Activated gamma-delta T cell treated with Interleukin-2 at 50 U/mL for 16 hours (primary cell): ENCODE measurements around the gene CDC42.

Experiments used
- DNase-seq: peaks from one replicate; pipeline ENCODE4 v3.0.0-alpha.2; 2020

The CDC42 gene

GRCh38 chr1:22111620-22112019, 59.1 kb downstream of the CDC42 start:
- no peak for DNase-seq

- DNase-seq: no peak
Observed at GRCh38 chr1:22112554-22112953, 60.0 kb downstream of the CDC42 start.

- no peak for DNase-seq
Observed at GRCh38 chr1:22114083-22115012, 61.8 kb downstream of the CDC42 start.

GRCh38 chr1:22115286-22115685, 62.8 kb downstream of the CDC42 start:
- no peak for DNase-seq

GRCh38 chr1:22117238-22117637, 64.7 kb downstream of the CDC42 start:
- DNase-seq: no peak

GRCh38 chr1:22117851-22118250, 65.3 kb downstream of the CDC42 start:
- DNase-seq: no peak

GRCh38 chr1:22118291-22118992, 65.9 kb downstream of the CDC42 start:
- no peak for DNase-seq

- no peak for DNase-seq
Observed at GRCh38 chr1:22119626-22120468, 67.3 kb downstream of the CDC42 start.

- DNase-seq: no peak
Observed at GRCh38 chr1:22120469-22120790, 67.9 kb downstream of the CDC42 start.

GRCh38 chr1:22121421-22121911, 69.0 kb downstream of the CDC42 start:
- DNase-seq: no peak

GRCh38 chr1:22122273-22123070, 70.0 kb downstream of the CDC42 start:
- no peak for DNase-seq

- DNase-seq: no peak
Observed at GRCh38 chr1:22123071-22123390, 70.5 kb downstream of the CDC42 start.

- no peak for DNase-seq
Observed at GRCh38 chr1:22123901-22124404, 71.4 kb downstream of the CDC42 start.

GRCh38 chr1:22124592-22125229, 72.2 kb downstream of the CDC42 start:
- no peak for DNase-seq

- no peak for DNase-seq
Observed at GRCh38 chr1:22126531-22126930, 74.0 kb downstream of the CDC42 start.

- DNase-seq: no peak
Observed at GRCh38 chr1:22127248-22127647, 74.7 kb downstream of the CDC42 start.

GRCh38 chr1:22127731-22128130, 75.2 kb downstream of the CDC42 start:
- no peak for DNase-seq

GRCh38 chr1:22128392-22128791, 75.9 kb downstream of the CDC42 start:
- no peak for DNase-seq

GRCh38 chr1:22129501-22130117, 77.1 kb downstream of the CDC42 start:
- no peak for DNase-seq

- DNase-seq: no peak
Observed at GRCh38 chr1:22131062-22131461, 78.6 kb downstream of the CDC42 start.

GRCh38 chr1:22131875-22132486, 79.5 kb downstream of the CDC42 start:
- peak; percentile 36 for DNase-seq
